ENCODE data around the gene AHNAK2.
"Not testable (repeated sequence)": the region's sequence is repeated elsewhere in the genome, so short reads cannot be mapped to it uniquely, and the experiment has no call there.

DNA sequence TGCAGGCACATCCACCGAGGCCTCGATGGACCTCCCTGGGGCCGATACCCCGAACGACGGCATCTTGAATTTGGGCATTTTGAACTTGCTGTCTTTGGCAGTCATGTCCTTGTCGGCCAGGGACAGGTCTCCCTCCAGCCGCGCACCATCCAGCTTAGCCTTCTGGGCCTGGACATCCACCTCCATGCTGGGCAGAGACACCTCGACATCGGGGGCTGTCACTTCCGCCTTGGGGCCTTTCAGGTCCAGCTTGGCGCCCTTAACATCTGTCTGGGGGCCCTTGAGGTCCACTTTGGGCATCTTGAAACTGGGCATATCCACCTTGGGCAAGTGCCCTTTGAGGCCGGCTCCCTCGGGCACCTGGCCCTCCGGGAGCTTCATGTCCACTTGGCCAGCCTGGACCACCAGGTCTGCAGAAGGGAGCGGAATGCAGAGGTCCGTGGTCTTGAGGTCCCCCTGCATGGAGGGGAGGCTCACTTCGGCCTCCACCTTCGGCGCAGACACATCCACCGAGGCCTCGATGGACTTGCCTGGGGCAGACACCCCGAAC lies 28.7 kb downstream of the AHNAK2 start:
- TF ChIP-seq, protein P1, sequence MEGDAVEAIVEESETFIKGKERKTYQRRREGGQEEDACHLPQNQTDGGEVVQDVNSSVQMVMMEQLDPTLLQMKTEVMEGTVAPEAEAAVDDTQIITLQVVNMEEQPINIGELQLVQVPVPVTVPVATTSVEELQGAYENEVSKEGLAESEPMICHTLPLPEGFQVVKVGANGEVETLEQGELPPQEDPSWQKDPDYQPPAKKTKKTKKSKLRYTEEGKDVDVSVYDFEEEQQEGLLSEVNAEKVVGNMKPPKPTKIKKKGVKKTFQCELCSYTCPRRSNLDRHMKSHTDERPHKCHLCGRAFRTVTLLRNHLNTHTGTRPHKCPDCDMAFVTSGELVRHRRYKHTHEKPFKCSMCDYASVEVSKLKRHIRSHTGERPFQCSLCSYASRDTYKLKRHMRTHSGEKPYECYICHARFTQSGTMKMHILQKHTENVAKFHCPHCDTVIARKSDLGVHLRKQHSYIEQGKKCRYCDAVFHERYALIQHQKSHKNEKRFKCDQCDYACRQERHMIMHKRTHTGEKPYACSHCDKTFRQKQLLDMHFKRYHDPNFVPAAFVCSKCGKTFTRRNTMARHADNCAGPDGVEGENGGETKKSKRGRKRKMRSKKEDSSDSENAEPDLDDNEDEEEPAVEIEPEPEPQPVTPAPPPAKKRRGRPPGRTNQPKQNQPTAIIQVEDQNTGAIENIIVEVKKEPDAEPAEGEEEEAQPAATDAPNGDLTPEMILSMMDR (IDR thresholded peaks at IDR 0.05; ENCODE audit: low read length), result not testable (repeated sequence)
- not testable (repeated sequence) for TF ChIP-seq EZH2 (IDR thresholded peaks at IDR 0.05; ENCODE audit: borderline replicate concordance, low read length)
